HepG2 (cell line): Measurements from ENCODE around the gene METTL26. TPM values are rescaled to one million over a fixed set of nuclear protein-coding genes. Genes with fewer than 3 reads are reported as not detected.

Source experiments
- ATAC-seq: fragments of 200-7000 bp; cut with Tn5 transposase; 3 replicates; pipeline ENCODE4 v1.9.1; 2020; ENCODE audit warnings: mild to moderate bottlenecking, moderate library complexity
- BruUV-seq: library from RNA; stranded (reverse); fragments of 400-500 nt; replicated peaks from 2 replicates; lab custom pipeline; 2021; lab: Mats Ljungman, UMichigan
- CTCF ChIA-PET: fragments of 300-600 bp; formaldehyde crosslinking; extraction: SDS; loops from one replicate; lab custom pipeline; 2021; ENCODE audit warnings: low total read pairs, inconsistent platforms, low intra/inter-chr PET ratio; lab: Yijun Ruan, JAX
- POLR2A ChIA-PET: fragments of 350-600 bp; sonication (Branson Sonifier 250); formaldehyde crosslinking; loops from one replicate; lab custom pipeline; 2020; ENCODE audit warnings: antibody characterized with exemption, inconsistent platforms; lab: Yijun Ruan, JAX
- DNase-seq: peaks from one replicate; pipeline ENCODE4 v3.0.0-alpha.2; 2015; ENCODE audit warnings: low spot score
- FAIRE-seq: peaks from 3 replicates; lab custom pipeline; 2011; peaks lifted over from hg19 to GRCh38; lab: Jason Lieb, UNC
- H2AFZ ChIP-seq: one replicate; pipeline ENCODE4 v1.6.1; 2011; ENCODE audit warnings: low read length, inconsistent platforms
- H3K27ac ChIP-seq: fragments of 300-600 bp; 3 replicates; pipeline ENCODE4 v1.8.0; 2011; ENCODE audit warnings: mixed run types, mild to moderate bottlenecking, mixed read lengths, low read length, inconsistent platforms; ENCODE audit not compliant: insufficient read depth; ENCODE audit errors: extremely low read length
- H3K27me3 ChIP-seq, 2 experiments: fragments of 200-600 bp in 1 of 2; 2 replicates in 1 of 2; 3 replicates in 1 of 2; pipeline versions ENCODE4 v1.6.0 to v1.8.0; 2011; ENCODE audit warnings: low read length in 2 of 2, mild to moderate bottlenecking in 2 of 2, moderate library complexity in 2 of 2, inconsistent platforms in 1 of 2; ENCODE audit not compliant: insufficient read depth in 2 of 2, control insufficient read depth in 1 of 2
- H3K36me3 ChIP-seq, 2 experiments: fragments of 200-600 bp in 1 of 2; replicated peaks in 1 of 2; 2 replicates in 1 of 2; 3 replicates in 1 of 2; pipeline versions ENCODE4 v1.5.1 to v1.8.0; 2011; ENCODE audit warnings: low read length in 2 of 2, inconsistent platforms in 1 of 2; ENCODE audit not compliant: insufficient read depth in 2 of 2, control insufficient read depth in 1 of 2
- H3K4me1 ChIP-seq: 2 replicates; pipeline ENCODE4 v1.5.1; 2012; ENCODE audit warnings: low read length, inconsistent platforms; ENCODE audit not compliant: insufficient read depth
- H3K4me2 ChIP-seq: 2 replicates; pipeline ENCODE4 v1.6.0; 2011; ENCODE audit warnings: low read depth, low read length, inconsistent platforms
- H3K4me3 ChIP-seq, 3 experiments: fragments of 200-600 bp in 1 of 3; sonication (generic), shearing (Covaris generic) in 1 of 3; replicated peaks in 1 of 3; 2 replicates each; pipeline ENCODE4 v1.5.1; 2011 to 2016; ENCODE audit warnings: low read length in 3 of 3, inconsistent platforms in 2 of 3, low read depth in 2 of 3, mild to moderate bottlenecking in 2 of 3, control low read depth in 1 of 3, mixed read lengths in 1 of 3; ENCODE audit not compliant: insufficient read depth in 1 of 3
- H3K79me2 ChIP-seq: one replicate; pipeline ENCODE4 v1.6.1; 2011; ENCODE audit warnings: low read length, inconsistent platforms; ENCODE audit not compliant: insufficient read depth
- H3K9ac ChIP-seq: 2 replicates; pipeline ENCODE4 v1.6.0; 2011; ENCODE audit warnings: mild to moderate bottlenecking, low read depth, low read length, inconsistent platforms; ENCODE audit not compliant: insufficient read depth
- H3K9me3 ChIP-seq: 2 replicates; pipeline ENCODE4 v1.5.1; 2012; ENCODE audit warnings: mild to moderate bottlenecking, low read length
- H4K20me1 ChIP-seq: 2 replicates; pipeline ENCODE4 v1.6.0; 2011; ENCODE audit warnings: inconsistent platforms, mild to moderate bottlenecking, low read length, moderate library complexity; ENCODE audit not compliant: insufficient read depth
- HOXA5 ChIP-seq: sonication (generic); formaldehyde crosslinking; IDR thresholded peaks from 2 replicates; pipeline ENCODE4 v1.4.0; 2020; ENCODE audit warnings: missing genetic modification reagents
- KLF6 ChIP-seq: IDR thresholded peaks from 2 replicates; pipeline ENCODE4 v1.8.0; 2016; ENCODE audit warnings: missing biosample characterization, missing genetic modification reagents
- POLR2G ChIP-seq: fragments of 200-400 bp; formaldehyde crosslinking; IDR thresholded peaks from 2 replicates; pipeline ENCODE4 v1.6.1; 2018; ENCODE audit warnings: mild to moderate bottlenecking, low read depth, low read length, moderate library complexity
- RBFOX2 ChIP-seq: fragments of 200-400 bp; formaldehyde crosslinking; IDR thresholded peaks from 2 replicates; pipeline ENCODE4 v1.6.1; 2017; ENCODE audit warnings: low read depth, mild to moderate bottlenecking, low read length
- SMAD3 ChIP-seq: sonication (generic); formaldehyde crosslinking; IDR thresholded peaks from 2 replicates; pipeline ENCODE4 v1.4.0; 2020; ENCODE audit warnings: missing genetic modification reagents
- TEAD3 ChIP-seq: optimal IDR thresholded peaks from 2 replicates; pipeline ENCODE3; 2016; ENCODE audit warnings: borderline replicate concordance
- THAP8 ChIP-seq: sonication (generic); formaldehyde crosslinking; IDR thresholded peaks from 2 replicates; pipeline ENCODE4 v1.5.1; 2020; ENCODE audit warnings: missing genetic modification reagents, mild to moderate bottlenecking, borderline replicate concordance
- THAP9 ChIP-seq: sonication (generic); formaldehyde crosslinking; IDR thresholded peaks from 2 replicates; pipeline ENCODE4; 2020; ENCODE audit warnings: missing genetic modification reagents, mild to moderate bottlenecking, borderline replicate concordance
- TMF1 ChIP-seq: sonication (generic); formaldehyde crosslinking; IDR thresholded peaks from 2 replicates; pipeline ENCODE4 v1.8.1; 2022; ENCODE audit warnings: low read depth, missing genetic modification reagents
- WIZ ChIP-seq: sonication (generic); formaldehyde crosslinking; IDR thresholded peaks from 2 replicates; pipeline ENCODE4 v1.5.1; 2020; ENCODE audit warnings: mild to moderate bottlenecking, missing genetic modification reagents
- ZBTB7B ChIP-seq: sonication (generic); formaldehyde crosslinking; IDR thresholded peaks from 2 replicates; pipeline ENCODE4 v1.4.0; 2020; ENCODE audit warnings: missing genetic modification reagents
- ZFYVE20 ChIP-seq: sonication (generic); formaldehyde crosslinking; IDR thresholded peaks from 2 replicates; pipeline ENCODE4 v1.8.0; 2023; ENCODE audit warnings: low read depth, mild to moderate bottlenecking, moderate library complexity, missing genetic modification reagents, borderline replicate concordance
- ZNF20 ChIP-seq: sonication (generic); formaldehyde crosslinking; IDR thresholded peaks from 2 replicates; pipeline ENCODE4 v1.4.0; 2020; ENCODE audit warnings: mild to moderate bottlenecking, moderate library complexity, missing genetic modification reagents
- ZNF550 ChIP-seq: sonication (generic); formaldehyde crosslinking; IDR thresholded peaks from 2 replicates; pipeline ENCODE4 v1.4.0; 2020; ENCODE audit warnings: mild to moderate bottlenecking, missing genetic modification reagents, borderline replicate concordance
- ZNF883 ChIP-seq: sonication (generic); formaldehyde crosslinking; IDR thresholded peaks from 2 replicates; pipeline ENCODE4 v1.5.1; 2020; ENCODE audit warnings: mild to moderate bottlenecking, missing genetic modification reagents; ENCODE audit errors: not compliant biosample characterization
- WGBS: methylation state at CpG from one replicate; pipeline ENCODE4 v1.1.6; 2017; ENCODE audit warnings: low lambda C conversion rate; 5-methylcytosine and 5-hydroxymethylcytosine counted together
- in situ Hi-C: cut with HindIII; loops from 2 replicates; pipeline ENCODE4 v1.10.0; 2017; ENCODE audit warnings: low pct_unique_long_range_greater_than_20kb; ENCODE audit not compliant: extremely low pct_ligation_motif_present
- intact Hi-C: fragments of 100-400 bp; cut with micrococcal nuclease; formaldehyde crosslinking; loops from one replicate; pipeline ENCODE4 v1.10.0; 2022; ENCODE audit not compliant: unreplicated experiment
- polyA plus RNA-seq, 8 experiments: library from polyadenylated mRNA; depleted of rRNA in 3 of 8; stranded (reverse) in 7 of 8; unstranded in 1 of 8; fragments of >200 nt; fragmentation: Illumina TruSeq in 4 of 8; extraction: Trizol in 4 of 8; gene quantifications; 2 replicates each; pipeline versions ENCODE4 v1.2.1 to v1.2.3, GENCODE V29; 2011 to 2016; ENCODE audit warnings: low read depth in 4 of 8, missing spikeins in 1 of 8, mixed read lengths in 1 of 8; ENCODE audit not compliant: insufficient read depth in 1 of 8
- total RNA-seq, 5 experiments: library from RNA; depleted of rRNA; stranded (reverse); fragments of >200 nt; fragmentation: Illumina TruSeq; extraction: Trizol; gene quantifications; 2 replicates each; pipeline ENCODE4 v1.2.3, GENCODE V29; 2016; ENCODE audit warnings: low read depth in 1 of 5
- TF ChIP-seq, protein P1 (sequence below): sonication (generic); formaldehyde crosslinking; conservative IDR thresholded peaks from 2 replicates; pipeline ENCODE4 v1.4.0; 2020; ENCODE audit warnings: missing genetic modification reagents

METTL26 gene
- total and polyA plus RNA-seq, 2 of the 13 experiments (the other 11 are each of a cell fraction or from before 2014, with no cell fraction given) = 65.5 to 70.1 TPM

- TF ChIP-seq POLR2G (peak; percentile 20; the same call in 1 of the 2 replicates), ZNF883 (CRISPR knock-in tag) (peak; percentile 58), KLF6 (CRISPR knock-in tag) (no peak), RBFOX2 (0 out of 2 replicates have a peak, but pooled peaks have one; percentile 7)
These were observed 2.0 kb upstream of the METTL26 start (continued) for GRCh38 chr16:638034-638543.

DNA sequence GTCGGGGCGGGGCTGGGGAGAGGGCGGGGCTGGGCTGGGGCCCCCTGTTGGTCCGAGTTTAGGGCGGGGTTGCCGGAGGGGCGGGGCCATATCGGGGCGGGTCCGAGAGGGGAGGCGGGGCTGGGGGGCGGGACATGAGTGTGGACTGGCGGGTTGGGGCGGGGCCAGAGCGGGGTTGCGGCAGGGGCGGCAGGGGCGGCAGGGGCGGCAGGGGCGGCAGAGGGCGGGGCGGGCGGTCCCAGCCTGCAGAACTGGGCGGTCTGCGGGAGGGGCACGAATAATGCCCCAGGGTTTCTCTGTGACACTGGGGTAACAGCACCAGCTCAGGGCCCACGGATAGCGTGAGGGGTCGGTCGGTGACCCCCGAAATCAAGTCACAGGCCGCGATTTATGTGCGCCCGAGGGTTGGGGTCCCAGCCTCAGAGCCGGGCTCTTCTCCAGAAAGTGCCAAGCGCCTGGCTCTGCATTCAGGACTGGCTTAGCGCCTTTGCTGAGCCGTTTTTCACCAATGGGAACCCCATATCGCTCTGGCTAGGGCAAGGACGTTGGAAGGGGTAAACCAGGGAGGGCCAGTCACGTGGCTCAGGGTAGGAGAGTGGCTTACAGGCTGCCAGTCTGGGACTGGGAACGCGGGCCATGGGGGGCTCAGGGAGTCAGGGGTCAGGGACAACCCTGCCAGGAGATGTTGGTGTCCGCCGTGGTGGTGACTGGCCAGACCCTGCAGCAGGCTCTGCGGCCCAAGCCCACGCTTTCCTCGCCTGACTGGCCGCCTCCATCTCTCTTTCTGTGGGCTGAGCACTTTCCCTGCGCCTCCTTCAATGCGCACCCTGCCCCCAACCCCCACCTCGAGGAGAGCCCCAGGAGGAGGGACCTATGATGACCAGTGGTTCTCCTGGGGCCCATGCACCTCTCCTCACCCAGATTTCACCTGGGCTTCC is 1.2 kb upstream of the METTL26 start:
- intact Hi-C loops (no loop called here), in situ Hi-C loops (no loop called here)
- peak overlapping the region; percentile 90 to 94 (median 92) for H3K4me3 ChIP-seq
- peak; percentile 37 for DNase-seq
- ATAC-seq = peak; percentile 13
- no peaks in the 10 kb centered on the region for H3K27me3 ChIP-seq
- no peak overlapping the region for H2AFZ ChIP-seq
- CTCF ChIA-PET = no interaction called here
- H3K9ac ChIP-seq = peak overlapping the region; percentile 83
- H4K20me1 ChIP-seq = no peaks in the 10 kb centered on the region
- POLR2A ChIA-PET = interaction anchor here (0.9 to 2.1 kb wide), 12 partner anchors 10 to 60 kb away, joined by 3 to 13 read pairs (median 4); partner anchors contain the start of genes RHOT2, STUB1, WDR24 and WDR90
- H3K79me2 ChIP-seq = peaks cover 6% of the 10 kb centered on the region
- peak overlapping the region; percentile 88 for H3K27ac ChIP-seq
- BruUV-seq = no TSS peak
- FAIRE-seq = no peak
- H3K9me3 ChIP-seq = no peaks in the 10 kb centered on the region
- H3K36me3 ChIP-seq = no peaks in the 10 kb centered on the region; a peak in 1 of 5 replicates
- peaks cover 37% of the 10 kb centered on the region for H3K4me1 ChIP-seq
- WGBS = 34% methylated on average over 15 of the region's 53 CpGs
- H3K4me2 ChIP-seq = peak overlapping the region; percentile 98
- TF ChIP-seq ZFYVE20 (CRISPR knock-in tag) (no peak), THAP8 (CRISPR knock-in tag) (0 out of 2 replicates have a peak, but pooled peaks have one; percentile 12), ZNF550 (no peak), ZBTB7B (peak; percentile 22; the same call in 1 of the 2 replicates), TEAD3 (CRISPR knock-in tag) (peak; percentile 47), WIZ (CRISPR knock-in tag) (peak; percentile 33; the same call in 1 of the 2 replicates), THAP9 (0 out of 2 replicates have a peak, but pooled peaks have one; percentile 18), HOXA5 (0 out of 2 replicates have a peak, but pooled peaks have one; percentile 6), ZNF20 (CRISPR knock-in tag) (no peak), SMAD3 (no peak), TMF1 (CRISPR knock-in tag) (0 out of 2 replicates have a peak, but pooled peaks have one; percentile 31)
- TF ChIP-seq, protein P1, sequence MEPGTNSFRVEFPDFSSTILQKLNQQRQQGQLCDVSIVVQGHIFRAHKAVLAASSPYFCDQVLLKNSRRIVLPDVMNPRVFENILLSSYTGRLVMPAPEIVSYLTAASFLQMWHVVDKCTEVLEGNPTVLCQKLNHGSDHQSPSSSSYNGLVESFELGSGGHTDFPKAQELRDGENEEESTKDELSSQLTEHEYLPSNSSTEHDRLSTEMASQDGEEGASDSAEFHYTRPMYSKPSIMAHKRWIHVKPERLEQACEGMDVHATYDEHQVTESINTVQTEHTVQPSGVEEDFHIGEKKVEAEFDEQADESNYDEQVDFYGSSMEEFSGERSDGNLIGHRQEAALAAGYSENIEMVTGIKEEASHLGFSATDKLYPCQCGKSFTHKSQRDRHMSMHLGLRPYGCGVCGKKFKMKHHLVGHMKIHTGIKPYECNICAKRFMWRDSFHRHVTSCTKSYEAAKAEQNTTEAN (CRISPR knock-in tag) = no peak
